ENCODE data around the gene TUBB8.

DNA sequence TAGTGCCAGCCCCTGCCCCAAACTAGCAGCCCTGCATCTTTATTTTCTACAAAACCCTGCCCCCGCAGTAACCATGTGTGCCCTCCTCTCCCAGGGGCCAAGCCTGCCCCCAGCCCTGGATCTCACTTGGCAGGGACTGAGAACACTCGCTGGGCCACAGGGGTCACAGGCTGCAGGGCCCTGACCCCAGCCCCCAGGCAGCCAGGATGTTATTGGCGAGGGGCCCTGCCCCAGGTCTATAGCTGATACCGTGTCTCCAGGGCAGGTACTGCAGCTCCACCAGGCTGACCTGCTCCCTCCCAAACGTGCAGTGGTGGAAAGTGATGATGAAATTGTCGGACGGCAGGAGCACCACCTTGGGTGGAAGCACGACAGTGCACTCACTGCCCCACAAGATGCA, 35.9 kb upstream of the TUBB8 start:
- TF ChIP-seq, protein P1, sequence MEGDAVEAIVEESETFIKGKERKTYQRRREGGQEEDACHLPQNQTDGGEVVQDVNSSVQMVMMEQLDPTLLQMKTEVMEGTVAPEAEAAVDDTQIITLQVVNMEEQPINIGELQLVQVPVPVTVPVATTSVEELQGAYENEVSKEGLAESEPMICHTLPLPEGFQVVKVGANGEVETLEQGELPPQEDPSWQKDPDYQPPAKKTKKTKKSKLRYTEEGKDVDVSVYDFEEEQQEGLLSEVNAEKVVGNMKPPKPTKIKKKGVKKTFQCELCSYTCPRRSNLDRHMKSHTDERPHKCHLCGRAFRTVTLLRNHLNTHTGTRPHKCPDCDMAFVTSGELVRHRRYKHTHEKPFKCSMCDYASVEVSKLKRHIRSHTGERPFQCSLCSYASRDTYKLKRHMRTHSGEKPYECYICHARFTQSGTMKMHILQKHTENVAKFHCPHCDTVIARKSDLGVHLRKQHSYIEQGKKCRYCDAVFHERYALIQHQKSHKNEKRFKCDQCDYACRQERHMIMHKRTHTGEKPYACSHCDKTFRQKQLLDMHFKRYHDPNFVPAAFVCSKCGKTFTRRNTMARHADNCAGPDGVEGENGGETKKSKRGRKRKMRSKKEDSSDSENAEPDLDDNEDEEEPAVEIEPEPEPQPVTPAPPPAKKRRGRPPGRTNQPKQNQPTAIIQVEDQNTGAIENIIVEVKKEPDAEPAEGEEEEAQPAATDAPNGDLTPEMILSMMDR (IDR thresholded peaks at IDR 0.05): no peak
- TF ChIP-seq POLR2A (IDR thresholded peaks at IDR 0.05): no peak

Data from stomach (tissue), 4 donors.